Measurements from ENCODE around the gene LDLRAD2.

LDLRAD2 gene

DNA sequence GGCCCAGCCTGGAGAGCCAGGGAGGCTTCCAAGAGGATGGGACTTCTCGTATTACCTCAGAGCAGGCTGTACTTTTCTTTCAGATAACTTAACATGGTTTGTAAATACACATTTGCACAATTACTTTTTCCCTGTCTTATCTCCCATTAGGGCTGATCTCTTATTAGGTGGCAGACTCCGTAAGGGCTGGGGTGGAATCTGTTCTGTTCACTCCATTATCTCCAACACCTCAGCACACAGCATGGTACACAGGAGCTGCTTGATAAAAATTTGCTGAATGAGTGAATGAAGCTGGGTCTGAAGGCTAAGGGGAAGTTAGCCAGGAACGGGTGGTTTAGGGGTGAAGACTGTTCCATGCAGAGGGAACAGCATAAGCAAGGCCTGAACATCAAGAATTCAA, 48.9 kb downstream of the LDLRAD2 start:
- Histone ChIP-seq H4K20me1 (ENCODE audit: insufficient read depth, low read length) (no peaks in the 10 kb centered on the region), H3K9me3 (ENCODE audit: insufficient read depth, low read length) (no peaks in the 10 kb centered on the region), H3K4me1 (ENCODE audit: low read length) (peaks cover 12% of the 10 kb centered on the region), H3K27me3 (ENCODE audit: low read depth, low read length) (no peaks in the 10 kb centered on the region), H3K9ac (ENCODE audit: low read length) (no peak overlapping the region), H3K4me2 (ENCODE audit: low read length) (no peak overlapping the region), H3K79me2 (ENCODE audit: low read length) (no peaks in the 10 kb centered on the region), H3K36me3 (replicated peaks; ENCODE audit: low read depth, low read length) (no peaks in the 10 kb centered on the region), H3K27ac (ENCODE audit: low read length) (no peak overlapping the region), H2AFZ (ENCODE audit: low read depth, low read length) (no peak overlapping the region), H3K4me3 (ENCODE audit: low read length) (no peak overlapping the region)
- no peak for TF ChIP-seq EZH2phosphoT487 (IDR thresholded peaks at IDR 0.05; ENCODE audit: low read depth)

- no peak overlapping the region for H2AFZ ChIP-seq (ENCODE audit: low read depth, low read length)
- H3K9ac ChIP-seq (ENCODE audit: low read length) = no peak overlapping the region
- H3K36me3 ChIP-seq (replicated peaks; ENCODE audit: low read depth, low read length) = no peaks in the 10 kb centered on the region
- no peaks in the 10 kb centered on the region for H3K27me3 ChIP-seq (ENCODE audit: low read depth, low read length)
- no peak overlapping the region for H3K27ac ChIP-seq (ENCODE audit: low read length)
- no peak overlapping the region for H3K4me3 ChIP-seq (ENCODE audit: low read length)
- no peaks in the 10 kb centered on the region for H4K20me1 ChIP-seq (ENCODE audit: insufficient read depth, low read length)
- no peaks in the 10 kb centered on the region for H3K9me3 ChIP-seq (ENCODE audit: insufficient read depth, low read length)
- no peak for TF ChIP-seq CTCF (IDR thresholded peaks at IDR 0.05; ENCODE audit: low read depth, low read length)
- TF ChIP-seq EZH2phosphoT487 (IDR thresholded peaks at IDR 0.05; ENCODE audit: low read depth) = no peak
- H3K79me2 ChIP-seq (ENCODE audit: low read length) = no peaks in the 10 kb centered on the region
- H3K4me1 ChIP-seq (ENCODE audit: low read length) = peaks cover 20% of the 10 kb centered on the region
- no peak overlapping the region for H3K4me2 ChIP-seq (ENCODE audit: low read length)
Observed at GRCh38 chr1:21861602-21862429, 49.8 kb downstream of the LDLRAD2 start.

DNA sequence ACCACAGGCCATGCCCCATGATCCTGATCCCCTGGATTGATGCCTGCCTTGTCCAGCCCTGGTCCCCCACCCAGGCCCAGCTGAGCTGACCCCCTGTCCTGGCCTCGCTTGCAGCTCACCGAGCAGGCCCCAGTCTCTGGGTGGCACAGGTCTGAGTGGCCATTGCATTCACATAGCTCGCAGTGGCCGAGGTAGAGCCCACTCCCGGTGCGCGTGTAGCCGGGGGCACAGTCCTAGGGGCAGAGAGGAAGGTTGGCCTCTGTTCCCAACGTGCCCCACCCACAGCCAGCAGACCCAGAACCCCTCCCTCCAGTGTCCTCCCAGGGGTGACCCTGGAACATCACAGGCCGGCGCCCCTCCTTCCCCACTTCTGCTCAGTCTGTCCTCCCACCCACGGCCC, 51.9 kb downstream of the LDLRAD2 start:
- Histone ChIP-seq H3K36me3 (replicated peaks; ENCODE audit: low read depth, low read length) (no peaks in the 10 kb centered on the region), H3K27ac (ENCODE audit: low read length) (no peak overlapping the region), H3K4me1 (ENCODE audit: low read length) (peaks cover 37% of the 10 kb centered on the region), H4K20me1 (ENCODE audit: insufficient read depth, low read length) (no peaks in the 10 kb centered on the region), H3K4me2 (ENCODE audit: low read length) (no peak overlapping the region), H3K9me3 (ENCODE audit: insufficient read depth, low read length) (no peaks in the 10 kb centered on the region), H3K79me2 (ENCODE audit: low read length) (no peaks in the 10 kb centered on the region), H3K9ac (ENCODE audit: low read length) (no peak overlapping the region), H3K27me3 (ENCODE audit: low read depth, low read length) (no peaks in the 10 kb centered on the region), H2AFZ (ENCODE audit: low read depth, low read length) (no peak overlapping the region), H3K4me3 (ENCODE audit: low read length) (no peak overlapping the region)
- no peak for TF ChIP-seq EZH2phosphoT487 (IDR thresholded peaks at IDR 0.05; ENCODE audit: low read depth)
- TF ChIP-seq CTCF (IDR thresholded peaks at IDR 0.05; ENCODE audit: low read depth, low read length) = no peak

GRCh38 chr1:21864730-21865129, 52.7 kb downstream of the LDLRAD2 start:
- no peaks in the 10 kb centered on the region for H3K9me3 ChIP-seq (ENCODE audit: insufficient read depth, low read length)
- H3K4me2 ChIP-seq (ENCODE audit: low read length) = no peak overlapping the region
- H3K79me2 ChIP-seq (ENCODE audit: low read length) = no peaks in the 10 kb centered on the region
- H3K27me3 ChIP-seq (ENCODE audit: low read depth, low read length) = no peaks in the 10 kb centered on the region
- H3K36me3 ChIP-seq (replicated peaks; ENCODE audit: low read depth, low read length) = no peaks in the 10 kb centered on the region
- H2AFZ ChIP-seq (ENCODE audit: low read depth, low read length) = no peak overlapping the region
- TF ChIP-seq EZH2phosphoT487 (IDR thresholded peaks at IDR 0.05; ENCODE audit: low read depth) (no peak), CTCF (IDR thresholded peaks at IDR 0.05; ENCODE audit: low read depth, low read length) (no peak)
- H4K20me1 ChIP-seq (ENCODE audit: insufficient read depth, low read length) = no peaks in the 10 kb centered on the region
- H3K4me3 ChIP-seq (ENCODE audit: low read length) = no peak overlapping the region
- H3K9ac ChIP-seq (ENCODE audit: low read length) = no peak overlapping the region
- H3K4me1 ChIP-seq (ENCODE audit: low read length) = peaks cover 37% of the 10 kb centered on the region
- H3K27ac ChIP-seq (ENCODE audit: low read length) = no peak overlapping the region

Data from OCI-LY3 (cell line).